ENCODE data around the gene RNASE12.
"Not testable (repeated sequence)": the region's sequence is repeated elsewhere in the genome, so short reads cannot be mapped to it uniquely, and the experiment has no call there.

RNASE12 gene

GRCh38 chr14:20613094-20614037 lies 22.2 kb upstream of the RNASE12 start:
- FAIRE-seq, result no peak

- no peak for FAIRE-seq
Observed at GRCh38 chr14:20612403-20612802, 21.2 kb upstream of the RNASE12 start.

- no peak for FAIRE-seq
Observed at GRCh38 chr14:20611277-20611676, 20.1 kb upstream of the RNASE12 start.

DNA sequence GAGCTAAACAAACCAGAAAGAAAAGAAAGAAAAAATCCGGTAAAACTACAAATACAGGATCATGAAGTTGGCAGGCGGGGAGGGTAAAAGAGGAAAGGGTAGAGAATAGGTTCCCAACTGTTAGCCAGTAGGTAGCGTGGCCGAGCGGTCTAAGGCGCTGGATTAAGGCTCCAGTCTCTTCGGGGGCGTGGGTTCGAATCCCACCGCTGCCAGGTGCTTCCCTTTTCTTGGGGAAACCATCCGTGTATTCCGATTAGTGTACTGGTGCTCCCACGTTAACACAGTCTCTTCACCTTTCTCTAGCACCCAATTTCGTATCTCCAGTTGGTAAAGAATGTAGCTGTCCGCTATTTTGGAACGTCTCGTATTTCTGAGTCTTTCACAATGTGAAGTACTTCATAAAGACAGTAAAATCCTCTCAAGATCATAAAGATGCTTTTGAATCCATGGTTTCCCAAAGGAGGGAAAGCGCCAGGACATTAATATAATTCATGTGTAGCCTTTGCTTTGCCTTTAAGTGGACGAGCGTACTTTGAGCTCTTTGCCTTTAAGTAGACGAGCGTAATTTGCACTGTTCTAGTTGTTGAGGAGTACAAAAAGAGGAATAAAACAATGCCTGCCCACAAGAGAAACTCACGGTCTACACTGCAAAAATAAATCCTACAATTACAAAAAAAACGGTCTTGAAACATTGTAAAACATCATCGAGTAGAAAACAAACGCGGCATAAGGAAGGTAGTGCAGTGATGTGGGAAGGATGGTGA lies 19.0 kb upstream of the RNASE12 start:
- FAIRE-seq, result no peak

- no peak for FAIRE-seq
Observed at GRCh38 chr14:20609215-20610001, 18.2 kb upstream of the RNASE12 start.

- FAIRE-seq, result no peak
Observed at GRCh38 chr14:20608383-20609110, 17.4 kb upstream of the RNASE12 start.

- no peak for FAIRE-seq
Observed at GRCh38 chr14:20607617-20608016, 16.4 kb upstream of the RNASE12 start.

GRCh38 chr14:20606902-20607242 lies 15.7 kb upstream of the RNASE12 start:
- no peak for FAIRE-seq

GRCh38 chr14:20606190-20606901 lies 15.2 kb upstream of the RNASE12 start:
- FAIRE-seq, result no peak

DNA sequence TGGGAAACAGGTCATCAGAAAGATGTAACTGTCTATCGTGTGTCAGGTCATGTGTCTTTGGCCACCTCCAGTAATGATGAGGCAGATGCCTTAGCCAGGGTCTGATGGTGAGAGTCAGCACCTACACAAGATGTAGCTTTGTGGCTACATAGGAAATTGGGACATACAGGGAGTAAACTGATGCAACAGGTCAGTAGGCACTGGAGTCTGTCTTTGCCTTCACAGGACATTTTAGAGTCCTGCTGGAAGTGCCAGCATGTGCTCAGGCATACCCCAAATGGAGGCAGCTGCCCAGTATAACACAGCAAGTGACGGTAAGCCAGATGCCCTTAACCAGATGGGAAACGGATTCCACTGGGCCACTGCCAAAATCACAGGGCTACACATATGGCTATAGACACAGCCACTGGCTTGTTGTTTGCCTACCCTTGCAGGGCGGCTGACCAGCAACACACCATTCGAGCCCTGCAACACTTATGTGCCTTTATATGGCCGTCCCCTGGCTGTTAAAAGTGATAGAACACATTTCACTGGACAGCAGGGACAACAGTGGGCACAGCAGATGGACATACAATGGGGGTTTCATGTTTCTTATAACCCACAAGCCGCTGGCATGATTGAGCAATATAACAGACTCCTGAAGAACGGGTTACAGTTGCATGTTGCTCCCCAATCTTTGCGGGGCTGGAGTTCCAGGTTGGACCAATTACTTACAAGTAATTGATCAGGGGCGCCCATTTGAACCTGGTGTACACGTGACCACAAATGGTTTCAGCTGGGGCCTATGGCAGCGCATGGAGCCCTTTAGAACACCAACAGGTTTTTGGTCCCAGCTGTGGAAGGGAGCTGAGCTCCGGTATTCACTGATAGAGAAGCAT lies 12.9 kb upstream of the RNASE12 start:
- no peak for FAIRE-seq

DNA sequence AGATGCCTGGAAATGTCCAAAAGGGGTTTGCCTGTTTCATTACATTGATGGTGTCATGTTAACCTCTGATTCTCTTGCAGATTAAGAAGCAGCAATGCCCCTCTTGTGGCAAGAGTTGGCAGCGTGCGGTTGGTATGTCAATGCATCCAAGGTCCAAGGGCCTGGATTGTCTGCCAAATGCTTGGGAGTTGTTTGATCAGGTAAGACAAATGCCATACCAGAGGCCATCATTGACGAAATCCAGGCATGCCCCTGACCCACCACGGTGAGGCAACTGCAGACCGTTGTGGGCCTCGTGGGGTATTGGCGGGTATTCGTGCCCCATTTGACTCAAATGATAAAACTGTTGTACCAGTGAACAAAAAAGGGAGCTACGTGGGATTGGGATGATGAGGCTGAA lies 11.4 kb upstream of the RNASE12 start:
- FAIRE-seq, result no peak

- FAIRE-seq, result no peak
Observed at GRCh38 chr14:20601522-20601921, 10.3 kb upstream of the RNASE12 start.

DNA sequence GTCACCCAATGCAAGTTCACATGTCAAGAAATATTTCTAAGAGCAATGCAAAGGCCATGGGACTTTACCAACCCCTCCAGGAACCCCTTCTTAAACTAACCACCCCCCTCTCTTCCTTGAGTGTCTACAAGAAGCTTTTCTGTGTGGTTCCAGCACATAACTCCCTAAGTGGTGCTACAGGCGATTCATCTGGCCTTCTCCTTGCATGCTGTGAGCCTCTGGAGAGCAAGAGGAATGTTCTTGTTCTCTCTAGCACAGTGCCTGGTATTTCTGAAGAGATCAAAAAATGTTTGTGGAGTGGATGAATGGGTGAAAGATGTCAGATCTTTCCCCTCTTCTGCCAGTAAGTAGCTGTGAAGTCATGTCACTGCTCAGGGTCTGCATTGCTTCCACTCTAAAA lies 5.9 kb upstream of the RNASE12 start:
- no peak for FAIRE-seq

- FAIRE-seq, result not testable (repeated sequence)
Observed at GRCh38 chr14:20595726-20596125, 4.5 kb upstream of the RNASE12 start.

DNA sequence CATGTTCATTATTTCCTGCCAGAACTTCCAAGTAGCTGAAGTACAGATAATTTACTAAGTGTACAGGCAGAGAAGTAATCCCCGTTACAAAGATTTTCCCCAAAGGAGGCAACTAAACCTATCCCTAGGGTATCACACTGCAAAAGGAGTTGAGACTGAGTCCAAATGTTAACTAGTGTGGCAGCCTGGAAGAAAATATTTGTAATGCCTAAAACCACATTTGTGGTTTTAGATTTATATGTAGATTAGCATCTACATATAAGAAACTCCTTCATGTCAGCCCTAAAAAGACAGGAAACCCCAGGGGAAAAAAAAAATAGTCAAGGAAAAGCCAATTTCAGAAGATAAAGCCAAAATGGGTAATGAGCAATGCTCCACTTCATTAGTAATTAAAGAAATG lies 1.4 kb upstream of the RNASE12 start:
- no peak for FAIRE-seq

DNA sequence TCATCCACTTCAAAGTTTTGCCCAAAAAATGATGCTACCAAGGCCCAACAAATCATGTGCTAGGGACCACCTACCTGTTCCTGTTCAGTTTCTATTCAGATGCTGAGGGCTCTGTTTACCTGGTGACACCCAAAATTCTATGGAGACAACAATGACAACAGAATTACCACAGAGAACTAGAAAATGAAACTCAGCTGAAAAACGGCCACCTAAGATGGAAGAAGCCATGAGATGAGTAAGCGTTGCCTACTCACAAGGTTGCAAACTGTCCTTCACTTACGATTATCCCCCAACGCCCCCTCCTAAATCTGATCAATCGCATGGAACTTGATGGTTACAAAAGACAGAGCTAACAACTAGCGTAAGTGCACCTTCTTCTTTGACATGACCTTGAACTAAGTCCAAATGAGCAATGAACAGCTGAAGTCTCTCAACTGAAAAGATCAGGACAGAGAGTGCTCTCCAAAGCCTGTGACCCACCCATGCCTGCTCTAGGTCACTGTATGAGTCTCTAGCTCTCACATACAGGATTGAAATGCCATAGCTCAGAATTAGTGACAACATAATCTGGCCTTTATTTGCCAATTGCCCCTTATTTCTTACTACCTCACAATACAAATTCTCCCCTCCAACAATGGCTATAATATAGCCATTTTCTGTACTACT lies 3.6 kb downstream of the RNASE12 start, which contains the start of gene RNASE11:
RNASE11 (minus strand) TSS at position 513 of the 666 bp plus-strand sequence.
- FAIRE-seq, result no peak

DNA sequence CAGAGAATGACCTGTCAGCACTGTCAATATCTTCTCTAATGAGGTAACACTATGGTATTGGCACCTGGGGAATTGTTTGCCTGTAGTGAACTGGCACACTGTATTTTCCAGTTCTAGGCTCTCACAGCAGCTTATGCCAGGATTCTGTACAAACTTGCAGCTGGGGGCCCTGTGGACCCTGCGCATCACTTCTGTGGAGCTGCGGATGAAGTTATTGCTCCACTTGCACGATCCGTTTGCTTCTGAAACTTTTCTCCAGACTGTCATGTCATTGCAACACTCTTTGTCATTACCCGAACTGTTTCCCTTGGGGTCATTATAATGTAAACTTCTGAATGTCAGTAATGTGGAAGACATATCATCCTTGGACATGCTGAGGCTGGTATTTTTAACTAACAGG lies 7.3 kb downstream of the RNASE12 start:
- FAIRE-seq, result no peak

GRCh38 chr14:20583142-20583541 lies 8.0 kb downstream of the RNASE12 start:
- FAIRE-seq, result no peak

DNA sequence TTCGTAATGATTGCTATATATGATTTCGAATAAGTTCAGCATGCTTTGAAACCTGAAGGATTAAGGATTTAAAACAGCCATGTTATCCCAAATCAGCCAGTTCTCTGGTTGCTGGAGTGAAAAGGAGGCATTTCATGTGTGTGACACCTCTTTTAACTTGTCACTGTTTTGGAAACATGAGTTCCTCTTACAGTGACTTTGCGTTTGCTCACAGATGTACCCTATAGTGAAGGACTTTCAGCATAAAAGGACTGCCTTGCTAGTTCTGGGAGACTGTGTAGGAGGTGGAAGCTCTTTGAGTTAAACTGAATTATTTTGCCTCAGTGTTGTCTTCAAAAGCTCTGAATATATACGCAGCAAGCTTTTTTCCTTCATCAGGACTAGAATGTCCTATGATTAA lies 10.9 kb downstream of the RNASE12 start:
- FAIRE-seq, result no peak

Data from colon (tissue), 2 donors.